PC-9 (cell line): ENCODE data around the gene FOLR1. TPM values are rescaled to one million over a fixed set of nuclear protein-coding genes. Genes with fewer than 3 reads are reported as not detected.
"Not testable (repeated sequence)": the region's sequence is repeated elsewhere in the genome, so short reads cannot be mapped to it uniquely, and the experiment has no call there.

Experiments used
- BruUV-seq: library from RNA; stranded (reverse); fragments of 400-500 nt; replicated peaks from 2 replicates; lab custom pipeline; 2021; lab: Mats Ljungman, UMichigan
- CTCF ChIA-PET: fragments of 300-600 bp; sonication (Branson Sonifier 250); formaldehyde crosslinking; loops from one replicate; lab custom pipeline; 2022; ENCODE audit warnings: antibody characterized with exemption; lab: Charles Lee
- POLR2A ChIA-PET: fragments of 300-600 bp; sonication (Branson Sonifier 250); formaldehyde crosslinking; loops from one replicate; lab custom pipeline; 2022; ENCODE audit warnings: antibody characterized with exemption; ENCODE audit not compliant: unreplicated experiment; lab: Charles Lee
- DNase-seq, 2 experiments: peaks; one replicate each; pipeline versions ENCODE4 v3.0.0 to v3.0.0-alpha.2; 2015 to 2022; ENCODE audit warnings: mixed read lengths in 1 of 2
- H2AFZ ChIP-seq: fragments of 200-600 bp; sonication (generic); 2 replicates; pipeline ENCODE4 v1.8.1; 2017; ENCODE audit warnings: antibody characterized with exemption
- H3F3A ChIP-seq: fragments of 200-600 bp; sonication (generic); 2 replicates; pipeline ENCODE4 v1.8.1; 2017; ENCODE audit warnings: antibody characterized with exemption, mild to moderate bottlenecking, low read depth; ENCODE audit not compliant: insufficient read depth
- H3K27ac ChIP-seq: fragments of 200-600 bp; sonication (generic); 2 replicates; pipeline ENCODE4 v1.6.1; 2016; ENCODE audit warnings: mixed run types
- H3K27me3 ChIP-seq: fragments of 200-600 bp; sonication (generic); 2 replicates; pipeline ENCODE4 v1.6.1; 2016; ENCODE audit warnings: low read depth, mixed run types; ENCODE audit not compliant: insufficient read depth
- H3K36me3 ChIP-seq: fragments of 200-600 bp; sonication (generic); 2 replicates; pipeline ENCODE4 v1.6.1; 2016; ENCODE audit warnings: low read depth, mixed run types
- H3K4me1 ChIP-seq: fragments of 200-600 bp; sonication (generic); replicated peaks from 2 replicates; pipeline ENCODE4 v1.6.1; 2016; ENCODE audit warnings: mixed run types; ENCODE audit not compliant: insufficient read depth
- H3K4me2 ChIP-seq: fragments of 200-600 bp; sonication (generic); 2 replicates; pipeline ENCODE4 v1.6.1; 2017; ENCODE audit warnings: mixed run types
- H3K4me3 ChIP-seq: fragments of 200-600 bp; sonication (generic); 2 replicates; pipeline ENCODE4 v1.6.1; 2016; ENCODE audit warnings: mixed run types
- H3K79me2 ChIP-seq: fragments of 200-600 bp; sonication (generic); 2 replicates; pipeline ENCODE4 v1.6.1; 2017; ENCODE audit warnings: low read depth, mixed run types
- H3K9me2 ChIP-seq: fragments of 200-600 bp; sonication (generic); 2 replicates; pipeline ENCODE4 v1.8.1; 2017; ENCODE audit warnings: mild to moderate bottlenecking; ENCODE audit not compliant: insufficient read depth
- H3K9me3 ChIP-seq: fragments of 200-600 bp; sonication (generic); 2 replicates; pipeline ENCODE4 v1.8.1; 2016; ENCODE audit warnings: low read depth; ENCODE audit not compliant: insufficient read depth
- H4K20me1 ChIP-seq: fragments of 200-600 bp; sonication (generic); 2 replicates; pipeline ENCODE4 v1.8.1; 2017; ENCODE audit not compliant: insufficient read depth
- EZH2 ChIP-seq: fragments of 200-600 bp; sonication (generic); IDR thresholded peaks from 2 replicates; pipeline ENCODE4 v1.8.0; 2017; ENCODE audit warnings: antibody characterized with exemption, low read depth
- intact Hi-C: fragments of 100-400 bp; cut with micrococcal nuclease; formaldehyde crosslinking; loops from one replicate; pipeline ENCODE4 v1.10.0; 2022; ENCODE audit not compliant: unreplicated experiment
- total RNA-seq: library from RNA; stranded (reverse); gene quantifications from 2 replicates; pipeline ENCODE4 v1.2.3, GENCODE V29; 2021
- TF ChIP-seq, protein P1 (sequence below): fragments of 200-600 bp; sonication (generic); conservative IDR thresholded peaks from 2 replicates; pipeline ENCODE4 v1.6.1; 2017; ENCODE audit warnings: mixed run types, antibody characterized with exemption, mild to moderate bottlenecking, moderate library complexity

The FOLR1 gene
- total RNA-seq, 1 experiment from 2014 or later = 4.7 TPM

DNA sequence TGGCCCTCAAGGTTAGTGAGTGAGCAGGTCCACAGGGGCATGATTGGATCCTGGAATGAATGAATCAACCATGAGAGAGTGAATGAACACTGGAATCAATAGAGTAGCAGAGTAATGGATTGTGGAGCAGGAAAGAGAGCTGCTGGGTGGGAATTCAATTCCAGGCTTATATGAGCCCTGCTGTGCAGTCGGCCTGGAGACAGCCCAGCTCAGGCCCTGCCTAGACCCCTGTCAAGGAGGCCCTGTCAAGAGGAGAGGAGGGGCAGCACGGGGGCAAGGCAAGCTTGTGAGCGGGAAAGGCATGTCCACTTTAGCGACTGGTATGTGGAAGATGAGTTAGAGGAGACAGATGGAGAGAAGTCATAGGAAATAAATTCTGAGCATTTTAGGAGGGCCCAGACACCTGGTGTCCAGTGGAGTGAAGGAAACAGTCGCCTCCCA, 1.3 kb upstream of the FOLR1 start:
- Histone ChIP-seq H3K4me2 (no peak overlapping the region), H3K36me3 (no peaks in the 10 kb centered on the region), H3K27ac (no peak overlapping the region), H3K9me2 (peaks cover 2% of the 10 kb centered on the region; the same call in 1 of the 2 replicates), H2AFZ (no peak overlapping the region), H3K9me3 (no peaks in the 10 kb centered on the region), H3K27me3 (no peaks in the 10 kb centered on the region), H3F3A (no peaks in the 10 kb centered on the region), H3K4me1 (peaks cover 10% of the 10 kb centered on the region), H4K20me1 (no peaks in the 10 kb centered on the region), H3K4me3 (no peak overlapping the region), H3K79me2 (no peaks in the 10 kb centered on the region)
- no TSS peak for BruUV-seq
- intact Hi-C loops = loop anchor here (5.0 kb wide), 1 partner anchor 242 kb away; the partner anchor contains the start of gene CLPB
- CTCF ChIA-PET = no interaction called here
- POLR2A ChIA-PET = no interaction called here
- TF ChIP-seq, protein P1, sequence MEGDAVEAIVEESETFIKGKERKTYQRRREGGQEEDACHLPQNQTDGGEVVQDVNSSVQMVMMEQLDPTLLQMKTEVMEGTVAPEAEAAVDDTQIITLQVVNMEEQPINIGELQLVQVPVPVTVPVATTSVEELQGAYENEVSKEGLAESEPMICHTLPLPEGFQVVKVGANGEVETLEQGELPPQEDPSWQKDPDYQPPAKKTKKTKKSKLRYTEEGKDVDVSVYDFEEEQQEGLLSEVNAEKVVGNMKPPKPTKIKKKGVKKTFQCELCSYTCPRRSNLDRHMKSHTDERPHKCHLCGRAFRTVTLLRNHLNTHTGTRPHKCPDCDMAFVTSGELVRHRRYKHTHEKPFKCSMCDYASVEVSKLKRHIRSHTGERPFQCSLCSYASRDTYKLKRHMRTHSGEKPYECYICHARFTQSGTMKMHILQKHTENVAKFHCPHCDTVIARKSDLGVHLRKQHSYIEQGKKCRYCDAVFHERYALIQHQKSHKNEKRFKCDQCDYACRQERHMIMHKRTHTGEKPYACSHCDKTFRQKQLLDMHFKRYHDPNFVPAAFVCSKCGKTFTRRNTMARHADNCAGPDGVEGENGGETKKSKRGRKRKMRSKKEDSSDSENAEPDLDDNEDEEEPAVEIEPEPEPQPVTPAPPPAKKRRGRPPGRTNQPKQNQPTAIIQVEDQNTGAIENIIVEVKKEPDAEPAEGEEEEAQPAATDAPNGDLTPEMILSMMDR = no peak
- no peak for TF ChIP-seq EZH2
- DNase-seq = no peak

DNA sequence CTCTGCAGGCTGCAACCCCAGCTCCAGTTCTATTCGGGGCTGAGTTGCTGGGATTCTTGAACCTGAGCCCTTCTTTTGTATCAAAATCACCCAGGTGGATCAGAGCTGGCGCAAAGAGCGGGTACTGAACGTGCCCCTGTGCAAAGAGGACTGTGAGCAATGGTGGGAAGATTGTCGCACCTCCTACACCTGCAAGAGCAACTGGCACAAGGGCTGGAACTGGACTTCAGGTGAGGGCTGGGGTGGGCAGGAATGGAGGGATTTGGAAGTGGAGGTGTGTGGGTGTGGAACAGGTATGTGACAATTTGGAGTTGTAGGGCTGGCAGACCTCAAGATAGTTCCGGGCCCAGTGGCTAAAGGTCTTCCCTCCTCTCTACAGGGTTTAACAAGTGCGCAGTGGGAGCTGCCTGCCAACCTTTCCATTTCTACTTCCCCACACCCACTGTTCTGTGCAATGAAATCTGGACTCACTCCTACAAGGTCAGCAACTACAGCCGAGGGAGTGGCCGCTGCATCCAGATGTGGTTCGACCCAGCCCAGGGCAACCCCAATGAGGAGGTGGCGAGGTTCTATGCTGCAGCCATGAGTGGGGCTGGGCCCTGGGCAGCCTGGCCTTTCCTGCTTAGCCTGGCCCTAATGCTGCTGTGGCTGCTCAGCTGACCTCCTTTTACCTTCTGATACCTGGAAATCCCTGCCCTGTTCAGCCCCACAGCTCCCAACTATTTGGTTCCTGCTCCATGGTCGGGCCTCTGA, 3.8 kb downstream of the FOLR1 start:
- H3K36me3 ChIP-seq = no peaks in the 10 kb centered on the region
- DNase-seq = no peak
- H3K4me1 ChIP-seq = peaks cover 28% of the 10 kb centered on the region
- no peaks in the 10 kb centered on the region for H3K79me2 ChIP-seq
- H3K9me3 ChIP-seq = no peaks in the 10 kb centered on the region
- intact Hi-C loops = no loop called here
- no peak overlapping the region for H2AFZ ChIP-seq
- POLR2A ChIA-PET = no interaction called here
- TF ChIP-seq EZH2 = no peak
- TF ChIP-seq, protein P1 = no peak
- no TSS peak for BruUV-seq
- H3K4me3 ChIP-seq = no peak overlapping the region
- H3K27me3 ChIP-seq = no peaks in the 10 kb centered on the region
- CTCF ChIA-PET = no interaction called here
- peaks cover 6% of the 10 kb centered on the region for H3F3A ChIP-seq
- no peak overlapping the region for H3K27ac ChIP-seq
- peaks cover 2% of the 10 kb centered on the region; the same call in 1 of the 2 replicates for H3K9me2 ChIP-seq
- no peaks in the 10 kb centered on the region for H4K20me1 ChIP-seq
- no peak overlapping the region for H3K4me2 ChIP-seq

DNA sequence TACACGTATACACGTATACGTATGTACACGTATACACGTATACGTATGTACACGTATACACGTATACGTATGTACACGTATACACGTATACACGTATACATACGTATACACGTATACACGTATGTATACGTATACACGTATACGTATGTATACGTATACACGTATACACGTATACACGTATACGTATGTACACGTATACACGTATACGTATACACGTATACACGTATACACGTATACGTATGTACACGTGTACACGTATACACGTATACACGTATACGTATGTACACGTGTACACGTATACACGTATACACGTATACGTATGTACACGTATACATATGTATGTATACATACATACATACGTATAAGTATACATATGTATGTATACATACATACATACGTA, 9.5 kb downstream of the FOLR1 start:
- H2AFZ ChIP-seq, H3K27ac ChIP-seq, H3K27me3 ChIP-seq, H3K9me3 ChIP-seq, POLR2A ChIA-PET, H3K9me2 ChIP-seq, H4K20me1 ChIP-seq, DNase-seq, intact Hi-C loops, H3K36me3 ChIP-seq, H3K4me3 ChIP-seq, H3K4me2 ChIP-seq, H3K79me2 ChIP-seq, CTCF ChIA-PET, BruUV-seq: not testable (repeated sequence)
- Histone ChIP-seq H3K4me1 (peaks cover 32% of the 10 kb centered on the region), H3F3A (peaks cover 25% of the 10 kb centered on the region)
